ENCODE results near the gene MIP. TPM values are rescaled to one million over a fixed set of nuclear protein-coding genes. Genes with fewer than 3 reads are reported as not detected.

Gene MIP
- polyA plus RNA-seq, 1 donor (not counting 4 experiments of a cell fraction or from before 2014, with no cell fraction given), result not detected

DNA sequence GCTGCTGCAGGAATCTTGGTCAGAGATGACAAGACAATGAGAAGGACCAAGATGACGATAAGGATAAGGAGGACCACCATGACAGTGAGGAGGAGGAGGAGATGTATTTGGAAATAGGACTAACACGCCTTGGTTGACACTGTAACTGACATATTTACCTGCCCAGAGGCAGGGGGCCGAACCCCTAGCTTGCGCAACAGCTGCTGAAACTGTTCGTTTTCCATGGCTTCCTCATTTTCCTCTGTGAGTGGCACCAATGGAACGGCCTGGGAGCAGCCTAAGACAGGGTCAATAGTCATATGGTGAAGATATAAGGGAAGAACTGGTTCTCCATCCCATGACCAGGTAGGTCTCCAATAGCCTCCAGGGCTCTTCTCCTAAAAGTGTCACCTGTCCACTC lies 34.0 kb downstream of the MIP start:
- Histone ChIP-seq H4K20me1 (ENCODE audit: control insufficient read depth, extremely low read depth, insufficient read depth, low read length) (no peaks in the 10 kb centered on the region), H2AFZ (ENCODE audit: control insufficient read depth, low read length) (no peak overlapping the region), H3K36me3 (ENCODE audit: control insufficient read depth in 2 of 2, extremely low read depth in 1 of 2, insufficient read depth in 2 of 2, low read length in 2 of 2) (peaks cover 5 to 30% of the 10 kb centered on the region in 2 experiments), H3K4me2 (ENCODE audit: control insufficient read depth, extremely low read depth, insufficient read depth, low read depth, low read length) (no peak overlapping the region), H3K9ac (ENCODE audit: control insufficient read depth, extremely low read depth, insufficient read depth, low read length) (no peak overlapping the region), H3K9me3 (ENCODE audit: control insufficient read depth, low read depth, low read length) (no peaks in the 10 kb centered on the region), H3K4me1 (ENCODE audit: control insufficient read depth, extremely low read depth, insufficient read depth, low read length) (no peaks in the 10 kb centered on the region), H3K4me3 (ENCODE audit: control insufficient read depth in 2 of 3, extremely low read depth in 1 of 3, insufficient read depth in 2 of 3, low read depth in 1 of 3, low read length in 3 of 3) (no peak overlapping the region), H3K27me3 (ENCODE audit: control insufficient read depth, extremely low read depth, insufficient read depth, low read length) (no peaks in the 10 kb centered on the region), H3K79me2 (ENCODE audit: control insufficient read depth, insufficient read depth, low read length) (no peaks in the 10 kb centered on the region), H3K27ac (ENCODE audit: control insufficient read depth, insufficient read depth, low read length) (no peak overlapping the region), H3K9me1 (ENCODE audit: control insufficient read depth, extremely low read depth, insufficient read depth, low read length) (no peaks in the 10 kb centered on the region)
- dilution Hi-C loops (cut with MboI; ENCODE audit: extremely low pct_ligation_motif_present, low sequenced_read_pairs), result no loop called here
- TF ChIP-seq CTCF (optimal IDR thresholded peaks at IDR 0.05 in 1 of 3, IDR thresholded peaks at IDR 0.05 in 1 of 3, conservative IDR thresholded peaks at IDR 0.05 in 1 of 3; ENCODE audit: extremely low read depth in 1 of 3, insufficient read depth in 2 of 3, low read length in 3 of 3) (no peak), EZH2 (IDR thresholded peaks at IDR 0.05; ENCODE audit: low read length) (no peak)
- no peak for FAIRE-seq
- DNase-seq (ENCODE audit: low read depth, low spot score), result no peak

GRCh38 chr12:56417739-56418138 lies 36.7 kb downstream of the MIP start:
- dilution Hi-C loops (cut with MboI; ENCODE audit: extremely low pct_ligation_motif_present, low sequenced_read_pairs), result no loop called here
- TF ChIP-seq EZH2 (IDR thresholded peaks at IDR 0.05; ENCODE audit: low read length) (no peak), CTCF (optimal IDR thresholded peaks at IDR 0.05 in 1 of 3, IDR thresholded peaks at IDR 0.05 in 1 of 3, conservative IDR thresholded peaks at IDR 0.05 in 1 of 3; ENCODE audit: extremely low read depth in 1 of 3, insufficient read depth in 2 of 3, low read length in 3 of 3) (no peak)

More at GRCh38 chr12:56417739-56418138, 36.7 kb downstream of the MIP start:
- no peak overlapping the region for H3K4me3 ChIP-seq (ENCODE audit: control insufficient read depth in 2 of 3, extremely low read depth in 1 of 3, insufficient read depth in 2 of 3, low read depth in 1 of 3, low read length in 3 of 3)
- no peaks in the 10 kb centered on the region for H3K9me3 ChIP-seq (ENCODE audit: control insufficient read depth, low read depth, low read length)
- no peak for DNase-seq (ENCODE audit: low read depth, low spot score)
- no peak overlapping the region for H3K4me2 ChIP-seq (ENCODE audit: control insufficient read depth, extremely low read depth, insufficient read depth, low read depth, low read length)
- no peak for FAIRE-seq
- no peak overlapping the region for H2AFZ ChIP-seq (ENCODE audit: control insufficient read depth, low read length)
- peaks cover 5 to 28% of the 10 kb centered on the region in 2 experiments for H3K36me3 ChIP-seq (ENCODE audit: control insufficient read depth in 2 of 2, extremely low read depth in 1 of 2, insufficient read depth in 2 of 2, low read length in 2 of 2)
- H3K9ac ChIP-seq (ENCODE audit: control insufficient read depth, extremely low read depth, insufficient read depth, low read length), result no peak overlapping the region
- H3K27ac ChIP-seq (ENCODE audit: control insufficient read depth, insufficient read depth, low read length), result no peak overlapping the region
- no peaks in the 10 kb centered on the region for H3K27me3 ChIP-seq (ENCODE audit: control insufficient read depth, extremely low read depth, insufficient read depth, low read length)
- no peaks in the 10 kb centered on the region for H3K79me2 ChIP-seq (ENCODE audit: control insufficient read depth, insufficient read depth, low read length)
- H4K20me1 ChIP-seq (ENCODE audit: control insufficient read depth, extremely low read depth, insufficient read depth, low read length), result no peaks in the 10 kb centered on the region
- H3K9me1 ChIP-seq (ENCODE audit: control insufficient read depth, extremely low read depth, insufficient read depth, low read length), result no peaks in the 10 kb centered on the region
- H3K4me1 ChIP-seq (ENCODE audit: control insufficient read depth, extremely low read depth, insufficient read depth, low read length), result no peaks in the 10 kb centered on the region

All from keratinocyte (primary cell).